HAP-1 (cell line): ENCODE results near the gene STUB1.
A peak's percentile ranks its signal among the peaks of the same experiment; 100 is the strongest.

Source experiments
- DNase-seq, 2 experiments: peaks; one replicate each; pipeline ENCODE4 v3.0.0-alpha.2; 2016 to 2020; ENCODE audit warnings: low spot score in 2 of 2
- H3K27me3 ChIP-seq: fragments of 250-450 bp; sonication (Bioruptor Pico); 2 replicates; pipeline ENCODE4 v1.5.1; 2020; ENCODE audit warnings: low read depth, mild to moderate bottlenecking, moderate library complexity
- H3K36me3 ChIP-seq: fragments of 250-450 bp; sonication (Bioruptor Pico); replicated peaks from 2 replicates; pipeline ENCODE4 v1.5.1; 2020; ENCODE audit warnings: mild to moderate bottlenecking
- H3K4me1 ChIP-seq: fragments of 250-450 bp; sonication (Bioruptor Pico); 2 replicates; pipeline ENCODE4 v1.5.1; 2020; ENCODE audit warnings: mild to moderate bottlenecking
- H3K4me3 ChIP-seq: fragments of 250-450 bp; sonication (Bioruptor Pico); 2 replicates; pipeline ENCODE4 v1.5.1; 2020; ENCODE audit warnings: mild to moderate bottlenecking, moderate library complexity
- H3K9me3 ChIP-seq: fragments of 250-450 bp; sonication (Bioruptor Pico); 2 replicates; pipeline ENCODE4 v1.5.1; 2020; ENCODE audit warnings: mild to moderate bottlenecking, moderate library complexity
- in situ Hi-C: fragments of 300-500 bp; cut with MboI; formaldehyde crosslinking; loops from 3 replicates; pipeline ENCODE4 v1.14.3; 2020; ENCODE audit warnings: low sequenced_read_pairs, inconsistent platforms, mixed read lengths

STUB1 gene

GRCh38 chr16:679814-680624 is at the start of gene STUB1:
Gene STUB1, plus strand, starts transcription at chr16:680410. Its CDS starts 116 bp downstream, at chr16:680526.
- in situ Hi-C loops, result no loop called here
- peak within 1 kb of the TSS; percentile 66 for H3K4me3 ChIP-seq
- H3K27me3 ChIP-seq, result no peaks in the 10 kb centered on the region
- peaks cover 26% of the 10 kb centered on the region for H3K4me1 ChIP-seq
- H3K9me3 ChIP-seq, result no peaks in the 10 kb centered on the region
- peak; percentile 80 to 98 for DNase-seq
- H3K36me3 ChIP-seq, result peaks cover 26% of the 10 kb centered on the region

- in situ Hi-C loops, result no loop called here
- H3K27me3 ChIP-seq, result no peaks in the 10 kb centered on the region
- no peaks in the 10 kb centered on the region for H3K9me3 ChIP-seq
- DNase-seq, result no peak
- peaks cover 18% of the 10 kb centered on the region for H3K36me3 ChIP-seq
- H3K4me1 ChIP-seq, result no peaks in the 10 kb centered on the region
- no peak within 1 kb of the TSS for H3K4me3 ChIP-seq
Observed at GRCh38 chr16:630815-631405, 49.3 kb upstream of the STUB1 start, which contains the start of gene WFIKKN1. Gene WFIKKN1, plus strand, starts transcription at chr16:630985. Its CDS starts 269 bp downstream, at chr16:631254.

GRCh38 chr16:631808-632358 is 48.3 kb upstream of the STUB1 start:
- Histone ChIP-seq H3K4me1 (no peaks in the 10 kb centered on the region), H3K4me3 (no peak overlapping the region)
- in situ Hi-C loops, result no loop called here

GRCh38 chr16:632486-633335 is 47.5 kb upstream of the STUB1 start:
- H3K36me3 ChIP-seq, result peaks cover 19% of the 10 kb centered on the region
- no peaks in the 10 kb centered on the region for H3K9me3 ChIP-seq
- no peak for DNase-seq
- in situ Hi-C loops, result no loop called here
- H3K4me3 ChIP-seq, result no peak overlapping the region
- H3K27me3 ChIP-seq, result no peaks in the 10 kb centered on the region
- H3K4me1 ChIP-seq, result peaks cover 5% of the 10 kb centered on the region; the same call in 1 of the 2 replicates

More at GRCh38 chr16:631808-632358, 48.3 kb upstream of the STUB1 start:
- Histone ChIP-seq H3K27me3 (no peaks in the 10 kb centered on the region), H3K36me3 (peaks cover 19% of the 10 kb centered on the region), H3K9me3 (no peaks in the 10 kb centered on the region)
- DNase-seq, result no peak

GRCh38 chr16:633336-634050 is 46.7 kb upstream of the STUB1 start:
- no peak for DNase-seq
- Histone ChIP-seq H3K4me3 (no peak overlapping the region), H3K4me1 (peaks cover 5% of the 10 kb centered on the region; the same call in 1 of the 2 replicates), H3K9me3 (no peaks in the 10 kb centered on the region), H3K36me3 (peaks cover 19% of the 10 kb centered on the region), H3K27me3 (no peaks in the 10 kb centered on the region)
- in situ Hi-C loops, result no loop called here

- Histone ChIP-seq H3K9me3 (no peaks in the 10 kb centered on the region), H3K27me3 (no peaks in the 10 kb centered on the region), H3K4me3 (no peak overlapping the region), H3K4me1 (peaks cover 5% of the 10 kb centered on the region; the same call in 1 of the 2 replicates), H3K36me3 (peaks cover 16% of the 10 kb centered on the region)
- in situ Hi-C loops, result no loop called here
- no peak for DNase-seq
Observed at GRCh38 chr16:634051-634670, 46.0 kb upstream of the STUB1 start.

- Histone ChIP-seq H3K4me3 (peak overlapping the region; percentile 93), H3K4me1 (peaks cover 5% of the 10 kb centered on the region; the same call in 1 of the 2 replicates)
- in situ Hi-C loops, result no loop called here
Observed at GRCh38 chr16:634996-635395, 45.2 kb upstream of the STUB1 start.

GRCh38 chr16:635573-636205 is 44.5 kb upstream of the STUB1 start:
- H3K4me1 ChIP-seq, result peaks cover 5% of the 10 kb centered on the region; the same call in 1 of the 2 replicates
- DNase-seq, result no peak
- in situ Hi-C loops, result no loop called here

More at GRCh38 chr16:634996-635395, 45.2 kb upstream of the STUB1 start:
- DNase-seq, result no peak
- H3K9me3 ChIP-seq, result no peaks in the 10 kb centered on the region
- peaks cover 16% of the 10 kb centered on the region for H3K36me3 ChIP-seq
- no peaks in the 10 kb centered on the region for H3K27me3 ChIP-seq

GRCh38 chr16:636206-637080 is 43.8 kb upstream of the STUB1 start, which contains the start of gene METTL26:
Gene METTL26, minus strand, starts transcription at chr16:636305. Its CDS starts 15 bp downstream, at chr16:636290.
- Histone ChIP-seq H3K4me3 (peak within 1 kb of the TSS; percentile 93), H3K4me1 (peaks cover 5% of the 10 kb centered on the region; the same call in 1 of the 2 replicates), H3K9me3 (no peaks in the 10 kb centered on the region), H3K27me3 (no peaks in the 10 kb centered on the region), H3K36me3 (peaks cover 16% of the 10 kb centered on the region)
- DNase-seq, result peak; percentile 88 to 96
- in situ Hi-C loops, result no loop called here

More at GRCh38 chr16:635573-636205, 44.5 kb upstream of the STUB1 start:
- Histone ChIP-seq H3K4me3 (peak overlapping the region; percentile 93), H3K9me3 (no peaks in the 10 kb centered on the region), H3K27me3 (no peaks in the 10 kb centered on the region), H3K36me3 (peaks cover 16% of the 10 kb centered on the region)

- Histone ChIP-seq H3K4me1 (peaks cover 5% of the 10 kb centered on the region; the same call in 1 of the 2 replicates), H3K4me3 (peak overlapping the region; percentile 93), H3K27me3 (no peaks in the 10 kb centered on the region), H3K9me3 (no peaks in the 10 kb centered on the region), H3K36me3 (peaks cover 16% of the 10 kb centered on the region)
- in situ Hi-C loops, result no loop called here
- peak in 1 of 2 experiments; percentile 95 for DNase-seq
Observed at GRCh38 chr16:637081-638018, 42.9 kb upstream of the STUB1 start.
